GM12891 (cell line): ENCODE data around the gene AADACL2.

Source experiments
- PAX5 ChIP-seq: IDR thresholded peaks from 2 replicates; pipeline ENCODE4 v1.6.1; 2011; ENCODE audit warnings: low read length, moderate library complexity, mild to moderate bottlenecking; ENCODE audit not compliant: insufficient read depth, severe bottlenecking
- POLR2A ChIP-seq: IDR thresholded peaks from 2 replicates; pipeline ENCODE4 v1.6.1; 2011; ENCODE audit warnings: low read depth, low read length, control low read depth
- POLR2AphosphoS5 ChIP-seq: IDR thresholded peaks from 2 replicates; pipeline ENCODE4 v1.6.1; 2011; ENCODE audit warnings: low read depth, low read length, control low read depth
- POU2F2 ChIP-seq: IDR thresholded peaks from 2 replicates; pipeline ENCODE4 v1.6.1; 2011; ENCODE audit warnings: low read depth, mild to moderate bottlenecking, control low read depth, low read length, moderate library complexity
- SPI1 ChIP-seq: IDR thresholded peaks from 2 replicates; pipeline ENCODE4 v1.6.1; 2011; ENCODE audit warnings: low read depth, low read length, control low read depth
- TAF1 ChIP-seq: IDR thresholded peaks from 2 replicates; pipeline ENCODE4 v1.6.1; 2011; ENCODE audit warnings: low read depth, low read length, control low read depth

- no peak for TF ChIP-seq POLR2A
- TF ChIP-seq POLR2AphosphoS5: no peak
- no peak for TF ChIP-seq SPI1
- TF ChIP-seq TAF1: no peak
- no peak for TF ChIP-seq PAX5
- no peak for TF ChIP-seq POU2F2
Observed at GRCh38 chr3:151688571-151688970, 45.2 kb upstream of the AADACL2 start.
